KMS-11 (cell line): ENCODE data around the gene GLA.

ENCODE experiments used
- H2AFZ ChIP-seq: fragments of 200-600 bp; sonication (generic); 2 replicates; pipeline ENCODE4 v1.6.1; 2016; ENCODE audit warnings: antibody characterized with exemption, mixed run types, low read depth
- H3K27ac ChIP-seq: fragments of 200-600 bp; sonication (generic); 2 replicates; pipeline ENCODE4 v1.6.1; 2016; ENCODE audit warnings: mild to moderate bottlenecking, mixed run types
- H3K27me3 ChIP-seq: fragments of 200-600 bp; sonication (generic); 2 replicates; pipeline ENCODE4 v1.6.1; 2017; ENCODE audit warnings: mild to moderate bottlenecking, low read depth, mixed run types, moderate library complexity; ENCODE audit not compliant: insufficient read depth
- H3K36me3 ChIP-seq: fragments of 200-600 bp; sonication (generic); 2 replicates; pipeline ENCODE4 v1.6.1; 2017; ENCODE audit warnings: mild to moderate bottlenecking, mixed run types; ENCODE audit not compliant: insufficient read depth
- H3K4me1 ChIP-seq: fragments of 200-600 bp; sonication (generic); 2 replicates; pipeline ENCODE4 v1.6.1; 2016; ENCODE audit warnings: mild to moderate bottlenecking, low read depth, mixed run types; ENCODE audit not compliant: poor library complexity, severe bottlenecking
- H3K4me2 ChIP-seq: fragments of 200-600 bp; sonication (generic); 2 replicates; pipeline ENCODE4 v1.7.0; 2016; ENCODE audit warnings: mild to moderate bottlenecking, mixed run types
- H3K4me3 ChIP-seq: fragments of 200-600 bp; sonication (generic); IDR thresholded peaks from 2 replicates; pipeline ENCODE4 v1.6.1; 2017; ENCODE audit warnings: low read depth, low read length, mixed read lengths; ENCODE audit not compliant: insufficient read depth
- H3K79me2 ChIP-seq: fragments of 200-600 bp; sonication (generic); 2 replicates; pipeline ENCODE4 v1.6.1; 2016; ENCODE audit warnings: low read depth, mixed run types; ENCODE audit not compliant: insufficient read depth
- H3K9ac ChIP-seq: fragments of 200-600 bp; sonication (generic); 2 replicates; pipeline ENCODE4 v1.6.1; 2016; ENCODE audit warnings: mild to moderate bottlenecking, mixed run types
- H4K20me1 ChIP-seq: fragments of 200-600 bp; sonication (generic); 2 replicates; pipeline ENCODE4 v1.6.1; 2016; ENCODE audit warnings: mild to moderate bottlenecking, mixed run types; ENCODE audit not compliant: insufficient read depth
- CTCF ChIP-seq: fragments of 200-600 bp; sonication (generic); conservative IDR thresholded peaks from 2 replicates; pipeline ENCODE4 v1.6.1; 2017; ENCODE audit warnings: low read depth, mild to moderate bottlenecking, antibody characterized with exemption, low read length, moderate library complexity, mixed read lengths

GLA gene

GRCh38 chrX:101359966-101360365 is 47.8 kb downstream of the GLA start:
- H3K4me3 ChIP-seq, result no peak overlapping the region
- no peak overlapping the region for H3K27ac ChIP-seq
- no peak overlapping the region for H2AFZ ChIP-seq
- TF ChIP-seq CTCF, result no peak
- H4K20me1 ChIP-seq, result no peaks in the 10 kb centered on the region
- H3K79me2 ChIP-seq, result no peaks in the 10 kb centered on the region
- H3K27me3 ChIP-seq, result no peaks in the 10 kb centered on the region
- no peak overlapping the region for H3K4me2 ChIP-seq
- no peak overlapping the region for H3K9ac ChIP-seq
- H3K4me1 ChIP-seq, result no peaks in the 10 kb centered on the region
- no peaks in the 10 kb centered on the region for H3K36me3 ChIP-seq

DNA sequence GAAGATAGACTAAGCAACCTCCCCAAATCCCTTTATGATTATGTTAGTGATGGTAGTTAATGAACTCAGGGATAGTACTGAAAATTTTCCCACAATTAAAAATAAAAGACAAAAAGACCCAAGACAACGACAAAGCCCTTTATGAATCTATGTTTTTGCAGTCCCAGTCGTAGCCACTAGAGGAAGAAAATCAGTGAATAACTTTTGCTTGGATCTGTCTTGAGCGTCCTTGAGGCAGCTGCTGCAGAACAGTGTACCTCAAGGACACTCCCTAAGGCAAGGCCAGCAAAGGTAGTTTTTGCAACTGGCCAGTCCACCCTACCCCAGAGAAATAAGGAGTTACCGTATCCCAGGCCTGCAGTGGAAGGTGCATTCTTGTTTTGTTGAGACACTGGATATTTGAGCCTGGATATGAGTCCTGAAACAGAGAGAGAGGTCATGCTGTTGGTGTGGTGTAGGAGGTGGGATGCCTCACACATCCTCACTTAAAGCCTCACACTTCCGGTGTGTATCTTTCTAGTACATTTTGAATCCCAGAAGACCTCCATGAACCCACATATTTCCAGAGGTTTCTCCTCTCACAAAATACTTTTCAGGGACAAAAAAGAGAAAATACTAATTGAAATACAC is 50.4 kb downstream of the GLA start:
- H3K27ac ChIP-seq, result no peak overlapping the region
- no peaks in the 10 kb centered on the region for H3K4me1 ChIP-seq
- no peak overlapping the region for H3K9ac ChIP-seq
- H3K4me2 ChIP-seq, result no peak overlapping the region
- TF ChIP-seq CTCF, result peak; percentile 58
- H3K36me3 ChIP-seq, result no peaks in the 10 kb centered on the region
- H4K20me1 ChIP-seq, result no peaks in the 10 kb centered on the region
- no peaks in the 10 kb centered on the region for H3K79me2 ChIP-seq
- no peaks in the 10 kb centered on the region for H3K27me3 ChIP-seq
- H2AFZ ChIP-seq, result peak overlapping the region; percentile 30; the same call in 1 of the 2 replicates
- no peak overlapping the region for H3K4me3 ChIP-seq

GRCh38 chrX:101349193-101349562 is 58.5 kb downstream of the GLA start:
- peak overlapping the region; percentile 79 for H2AFZ ChIP-seq
- no peaks in the 10 kb centered on the region; the same call in 1 of the 2 replicates for H4K20me1 ChIP-seq
- peaks cover 32% of the 10 kb centered on the region for H3K79me2 ChIP-seq

GRCh38 chrX:101348452-101349192 is 59.1 kb downstream of the GLA start, which contains the start of gene TIMM8A:
Gene TIMM8A (minus strand): TSS chrX:101348742. CDS start chrX:101348664, 78 bp downstream.
- H3K79me2 ChIP-seq, result peaks cover 32% of the 10 kb centered on the region
- H3K27me3 ChIP-seq, result no peaks in the 10 kb centered on the region
- H3K9ac ChIP-seq, result peak within 1 kb of the TSS; percentile 76
- peak within 1 kb of the TSS; percentile 65 for H3K27ac ChIP-seq
- no peaks in the 10 kb centered on the region; the same call in 1 of the 2 replicates for H4K20me1 ChIP-seq
- no peaks in the 10 kb centered on the region for H3K36me3 ChIP-seq
- H3K4me2 ChIP-seq, result peak within 1 kb of the TSS; percentile 68
- peak within 1 kb of the TSS; percentile 79 for H2AFZ ChIP-seq
- TF ChIP-seq CTCF, result no peak
- H3K4me1 ChIP-seq, result peaks cover 17% of the 10 kb centered on the region
- H3K4me3 ChIP-seq, result no peak within 1 kb of the TSS

More at GRCh38 chrX:101349193-101349562, 58.5 kb downstream of the GLA start:
- H3K4me3 ChIP-seq, result no peak overlapping the region
- TF ChIP-seq CTCF, result no peak
- peak overlapping the region; percentile 62; the same call in 1 of the 2 replicates for H3K4me2 ChIP-seq
- H3K4me1 ChIP-seq, result peaks cover 17% of the 10 kb centered on the region
- H3K27ac ChIP-seq, result peak overlapping the region; percentile 65
- no peaks in the 10 kb centered on the region for H3K27me3 ChIP-seq
- H3K36me3 ChIP-seq, result no peaks in the 10 kb centered on the region
- peak overlapping the region; percentile 76 for H3K9ac ChIP-seq
